Stomach (tissue), 9 donors: ENCODE data around the gene BRMS1. TPM values are rescaled to one million over a fixed set of nuclear protein-coding genes. Genes with fewer than 3 reads are reported as not detected.

Source experiments
- DNase-seq, 2 donors: peaks; one replicate each; pipeline versions ENCODE4 v3.0.0 to v3.0.0-alpha.2; 2013 to 2019
- H3K27ac ChIP-seq, 5 donors: fragments of 200-600 bp in 4 of 5; sonication (generic) in 4 of 5; one replicate each; pipeline ENCODE4 v1.5.1; 2013 to 2019; ENCODE audit warnings: mild to moderate bottlenecking in 1 of 5, moderate library complexity in 1 of 5
- H3K27me3 ChIP-seq, 3 donors: fragments of 200-600 bp; sonication (generic); one replicate each; pipeline ENCODE4 v1.5.1; 2017 to 2019; ENCODE audit warnings: mixed run types in 1 of 3
- H3K36me3 ChIP-seq, 4 donors: fragments of 200-600 bp; sonication (generic); 1 replicate in 3 of 4; 2 replicates in 1 of 4; pipeline ENCODE4 v1.5.1; 2016 to 2019
- H3K4me1 ChIP-seq, 4 donors: fragments of 200-600 bp; sonication (generic); one replicate each; pipeline ENCODE4 v1.5.1; 2016 to 2019
- H3K4me3 ChIP-seq, 4 donors: fragments of 200-600 bp; sonication (generic) in 3 of 4; one replicate each; pipeline ENCODE4 v1.5.1; 2016 to 2019; ENCODE audit warnings: mild to moderate bottlenecking in 1 of 4
- H3K9me3 ChIP-seq, 4 donors: fragments of 200-600 bp; sonication (generic); one replicate each; pipeline ENCODE4 v1.5.1; 2016 to 2019
- CTCF ChIP-seq, 7 experiments: fragments of 450-650 bp in 4 of 7; fragments of 200-600 bp in 3 of 7; sonication (generic) in 3 of 7; IDR thresholded peaks; one replicate each; pipeline ENCODE4 v1.5.1; 2016 to 2019; ENCODE audit warnings: antibody characterized with exemption in 7 of 7, control low read depth in 2 of 7, mild to moderate bottlenecking in 1 of 7
- EP300 ChIP-seq: sonication (generic); formaldehyde crosslinking; IDR thresholded peaks from one replicate; pipeline ENCODE4 v1.6.1; 2017; ENCODE audit warnings: antibody characterized with exemption
- POLR2A ChIP-seq, 4 donors: fragments of 450-650 bp; IDR thresholded peaks; one replicate each; pipeline ENCODE4 v1.6.1; 2016; ENCODE audit warnings: antibody characterized with exemption in 4 of 4, control low read depth in 2 of 4, mild to moderate bottlenecking in 1 of 4, moderate library complexity in 1 of 4
- POLR2AphosphoS5 ChIP-seq, 3 donors: sonication (generic); formaldehyde crosslinking; IDR thresholded peaks; one replicate each; pipeline ENCODE4 v1.6.1; 2016; ENCODE audit warnings: antibody characterized with exemption in 3 of 3
- WGBS, 5 donors: extraction: QIAGEN DNeasy Blood & Tissue Kit in 3 of 5; methylation state at CpG; one replicate each; pipeline versions ENCODE4 v1.1.5 to v1.1.7; 2013 to 2018; 5-methylcytosine and 5-hydroxymethylcytosine counted together
- intact Hi-C: fragments of 100-400 bp; cut with DNase I; formaldehyde crosslinking; loops from one replicate; pipeline ENCODE4 v1.15.1; 2023; ENCODE audit warnings: low total_unique reads
- polyA plus RNA-seq, 3 donors: library from polyadenylated mRNA; stranded (reverse); fragments of 200-250 nt; gene quantifications; one replicate each; pipeline ENCODE4 v1.2.3, GENCODE V29; 2013
- total RNA-seq, 5 donors: library from RNA; depleted of rRNA; stranded (reverse); fragments of >200 nt; gene quantifications; one replicate each; pipeline versions ENCODE4 v1.1.0 to v1.2.3, GENCODE V29; 2014 to 2016
- donor health status: healthy with polysubstance abuse.
- donor health status: Bipolar disorder and iron deficiency.
- donor health status: healthy.

Gene BRMS1
- total and polyA plus RNA-seq, 8 donors = 14.6 to 105 (median 62.1) TPM

GRCh38 chr11:66290330-66290621 is 54.6 kb downstream of the BRMS1 start:
- Histone ChIP-seq H3K27me3 (peaks cover 0 to 47% (median 19%) of the 10 kb centered on the region in 3 donors), H3K9me3 (no peaks in the 10 kb centered on the region), H3K4me3 (peak overlapping the region in 2 of 4 donors; percentile 60 to 87), H3K4me1 (peaks cover 25 to 60% (median 51%) of the 10 kb centered on the region in 4 donors), H3K27ac (peak overlapping the region in 2 of 5 donors; percentile 92 to 93), H3K36me3 (peaks cover 0 to 12% (median 6%) of the 10 kb centered on the region in 4 donors)
- TF ChIP-seq POLR2AphosphoS5 (IDR thresholded peaks at IDR 0.05) = no peak
- TF ChIP-seq POLR2A (IDR thresholded peaks at IDR 0.05) = no peak
- no peak for TF ChIP-seq CTCF (IDR thresholded peaks at IDR 0.05)
- no peak for TF ChIP-seq EP300
- intact Hi-C loops = no loop called here
- 60 to 75% (median 74%) methylated on average over 2 of the region's 2 CpGs for WGBS, 5 donors
- DNase-seq = no peak

GRCh38 chr11:66289548-66290329 is 55.2 kb downstream of the BRMS1 start:
- Histone ChIP-seq H3K9me3 (no peaks in the 10 kb centered on the region), H3K27ac (peak overlapping the region; percentile 92 to 98 (median 97)), H3K27me3 (peaks cover 0 to 41% (median 19%) of the 10 kb centered on the region in 3 donors), H3K36me3 (peaks cover 2 to 17% (median 11%) of the 10 kb centered on the region in 4 donors), H3K4me3 (peak overlapping the region; percentile 60 to 97 (median 80)), H3K4me1 (peaks cover 25 to 63% (median 51%) of the 10 kb centered on the region in 4 donors)
- WGBS, 5 donors = 6 to 12% (median 10%) methylated on average over 25 to 36 of the region's 36 CpGs
- TF ChIP-seq EP300 (no peak), POLR2AphosphoS5 (IDR thresholded peaks at IDR 0.05) (no peak), CTCF (IDR thresholded peaks at IDR 0.05) (no peak), POLR2A (IDR thresholded peaks at IDR 0.05) (no peak)
- intact Hi-C loops = no loop called here
- DNase-seq = peak; percentile 77 to 94

- Histone ChIP-seq H3K4me1 (peaks cover 25 to 63% (median 51%) of the 10 kb centered on the region in 4 donors), H3K27me3 (peaks cover 0 to 33% (median 19%) of the 10 kb centered on the region in 3 donors), H3K9me3 (no peaks in the 10 kb centered on the region), H3K36me3 (peaks cover 10 to 24% (median 20%) of the 10 kb centered on the region in 4 donors), H3K4me3 (peak within 1 kb of the TSS; percentile 60 to 97 (median 80)), H3K27ac (peak within 1 kb of the TSS; percentile 92 to 98 (median 97))
- peak; percentile 99 to 100 for DNase-seq
- 0 to 1% (median 0%) methylated on average over 33 to 87 of the region's 87 CpGs for WGBS, 5 donors
- peak; percentile 95 to 98 (median 96) for TF ChIP-seq POLR2AphosphoS5 (IDR thresholded peaks at IDR 0.05)
- TF ChIP-seq POLR2A (IDR thresholded peaks at IDR 0.05) = peak in 2 of 4 donors; percentile 25 to 66
- TF ChIP-seq EP300 = no peak
- no peak for TF ChIP-seq CTCF (IDR thresholded peaks at IDR 0.05)
- intact Hi-C loops = no loop called here
Observed at GRCh38 chr11:66288671-66289547, 56.0 kb downstream of the BRMS1 start, which contains the start of gene YIF1A. Gene YIF1A, minus strand, starts transcription at chr11:66289143. Its CDS starts 158 bp downstream, at chr11:66288985.
